AML-193 (cell line): ENCODE data around the gene DHCR24.
A peak's percentile ranks its signal among the peaks of the same experiment; 100 is the strongest.

Experiments used
- DNase-seq, 2 experiments: peaks; one replicate each; lab custom pipeline; 2025; lab: John Stamatoyannopoulos, UW

Gene DHCR24

DNA sequence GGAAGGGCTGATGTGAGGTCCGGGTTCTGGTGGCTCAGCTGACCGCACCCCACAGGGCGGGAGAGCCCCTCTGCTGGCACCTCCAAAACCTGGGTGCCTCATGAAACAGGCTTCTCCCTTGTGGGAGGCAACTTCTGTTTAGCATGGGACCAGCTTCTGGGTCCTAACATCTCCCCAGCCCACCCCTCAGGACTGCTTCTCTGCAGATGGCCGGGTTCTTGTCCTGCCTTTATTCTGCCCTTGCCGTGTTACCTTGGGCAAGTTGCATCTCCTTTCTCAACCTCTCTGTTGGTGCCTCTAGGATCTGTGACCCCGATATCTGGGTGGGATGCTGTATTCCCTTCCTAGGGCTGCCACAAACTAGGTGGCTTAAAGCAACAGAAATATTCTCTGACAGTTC, 70.9 kb downstream of the DHCR24 start:
- no peak for DNase-seq

GRCh38 chr1:54815086-54815876, 71.7 kb downstream of the DHCR24 start:
- no peak for DNase-seq

DNA sequence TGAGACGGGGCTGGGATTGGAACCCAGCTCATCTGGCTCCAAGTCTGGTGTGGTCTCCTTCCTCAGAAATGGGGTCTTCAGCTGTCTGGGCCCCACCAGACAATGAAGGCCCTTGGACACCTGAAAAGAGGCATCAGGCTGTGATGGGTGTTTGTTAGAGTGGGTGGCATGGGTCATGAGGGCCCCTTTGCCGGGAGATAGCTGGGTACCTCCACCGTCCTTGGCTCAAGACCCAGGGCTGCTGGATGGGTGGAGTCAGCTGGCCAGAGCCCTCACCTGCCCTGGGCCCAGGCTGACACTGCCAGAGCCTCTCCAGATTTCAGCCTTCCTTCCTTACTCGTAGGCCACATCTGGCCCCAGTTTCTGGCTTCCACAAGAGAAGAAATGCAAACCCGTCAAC, 72.4 kb downstream of the DHCR24 start:
- no peak for DNase-seq

DNA sequence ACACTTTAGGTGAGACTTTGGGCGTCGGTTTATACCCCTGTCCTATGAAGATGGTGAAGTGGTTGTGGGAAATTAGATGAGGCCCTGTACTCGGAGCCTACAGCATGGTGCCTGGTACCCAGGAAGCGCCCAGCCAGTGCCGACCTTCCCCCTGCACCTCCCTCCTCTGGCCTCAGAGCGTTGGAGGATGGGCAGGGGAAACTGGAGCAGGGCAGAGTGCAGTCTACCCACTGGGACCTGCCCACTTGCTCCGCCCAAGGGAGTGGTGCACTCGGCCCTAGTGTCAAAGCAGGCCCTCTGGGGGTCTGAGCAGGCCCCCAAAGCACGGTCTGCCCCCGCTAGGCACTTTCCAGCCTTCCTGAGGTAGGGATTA, 72.9 kb downstream of the DHCR24 start:
- no peak for DNase-seq

GRCh38 chr1:54813485-54814125, 73.4 kb downstream of the DHCR24 start:
- no peak for DNase-seq

- DNase-seq: no peak
Observed at GRCh38 chr1:54812801-54813484, 74.1 kb downstream of the DHCR24 start.

GRCh38 chr1:54811739-54812655, 75.0 kb downstream of the DHCR24 start:
- no peak for DNase-seq

DNA sequence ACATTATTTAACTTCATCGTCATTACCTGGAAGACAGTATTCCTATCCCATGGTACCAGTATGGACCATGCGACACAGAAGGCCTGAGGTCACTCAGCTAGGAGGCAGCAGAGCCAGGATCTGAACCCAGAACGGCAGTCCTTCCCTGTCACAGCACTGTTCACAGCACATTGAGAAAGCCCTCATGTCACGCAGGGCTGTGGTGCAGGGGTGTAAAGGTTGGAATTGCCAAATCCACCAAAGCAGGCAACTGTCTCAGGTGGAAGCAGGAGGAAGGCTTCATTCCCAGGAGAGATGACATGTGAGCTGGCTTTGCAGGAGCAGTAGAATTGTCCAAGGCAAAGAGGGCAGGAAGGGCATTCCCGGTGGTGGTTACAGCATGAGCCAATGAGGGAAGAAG, 75.9 kb downstream of the DHCR24 start:
- no peak for DNase-seq

DNA sequence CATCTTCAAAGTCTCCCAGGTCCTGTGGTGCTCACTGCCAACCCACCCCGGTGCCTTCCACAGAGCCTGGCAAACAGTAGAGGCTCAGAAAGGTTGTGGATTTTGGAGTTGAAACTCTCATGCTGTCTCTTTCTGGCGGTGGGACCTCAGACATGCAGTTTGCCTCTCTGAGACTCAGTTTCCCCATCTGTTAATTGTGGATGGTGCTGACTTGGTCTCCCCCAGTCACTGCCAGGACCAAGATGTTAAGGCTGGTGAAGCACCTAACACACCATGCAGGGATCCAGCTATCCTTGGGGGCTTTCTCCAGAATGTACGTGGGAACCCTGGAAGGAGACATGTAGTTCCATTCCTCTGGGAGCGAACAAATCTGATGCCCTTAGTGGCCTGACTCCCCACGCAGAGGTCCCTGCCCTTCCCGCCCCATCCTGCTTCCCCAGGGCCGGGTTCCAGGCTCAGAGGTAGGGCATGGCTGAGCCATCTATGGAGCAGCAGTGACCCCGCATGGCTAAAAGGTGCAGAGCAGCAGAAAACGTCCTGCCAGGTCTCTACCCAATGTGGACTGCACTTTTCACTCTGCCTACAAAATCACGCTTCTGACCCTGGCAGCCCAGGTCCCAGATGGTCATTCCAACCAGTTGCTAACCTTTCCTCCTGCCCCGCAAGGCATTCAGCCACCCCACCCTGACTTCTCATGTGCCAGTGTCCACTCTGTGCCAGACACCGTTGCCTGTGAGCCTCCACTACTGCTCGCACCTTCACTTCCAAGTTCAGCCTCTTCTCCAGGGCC, 76.6 kb downstream of the DHCR24 start:
- peak; percentile 27 to 39 for DNase-seq

GRCh38 chr1:54809496-54810074, 77.4 kb downstream of the DHCR24 start:
- no peak for DNase-seq

- no peak for DNase-seq
Observed at GRCh38 chr1:54808443-54809207, 78.4 kb downstream of the DHCR24 start.

GRCh38 chr1:54807756-54808155, 79.2 kb downstream of the DHCR24 start:
- no peak for DNase-seq

GRCh38 chr1:54806931-54807611, 79.9 kb downstream of the DHCR24 start:
- DNase-seq: no peak

DNA sequence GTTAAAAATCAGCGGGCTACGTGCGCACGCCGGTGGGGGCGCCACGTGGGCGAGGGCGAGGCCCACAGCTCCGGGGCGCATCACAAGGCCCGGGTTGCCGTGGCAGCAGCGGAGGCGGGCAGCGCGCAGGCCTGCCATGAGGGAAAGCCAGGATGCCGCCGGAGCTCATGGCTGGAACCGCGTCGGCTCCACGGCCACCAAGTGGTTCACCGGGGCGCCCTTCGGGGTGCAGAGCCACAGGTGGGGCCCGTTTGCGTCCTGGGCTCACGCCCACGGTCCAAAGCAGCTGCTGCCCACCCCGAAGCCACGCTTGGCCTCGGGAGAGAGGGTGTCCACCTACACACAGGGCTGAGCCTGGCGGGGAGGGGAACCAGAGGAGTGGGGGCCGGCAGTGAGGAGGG, 81.0 kb downstream of the DHCR24 start:
- no peak for DNase-seq

DNA sequence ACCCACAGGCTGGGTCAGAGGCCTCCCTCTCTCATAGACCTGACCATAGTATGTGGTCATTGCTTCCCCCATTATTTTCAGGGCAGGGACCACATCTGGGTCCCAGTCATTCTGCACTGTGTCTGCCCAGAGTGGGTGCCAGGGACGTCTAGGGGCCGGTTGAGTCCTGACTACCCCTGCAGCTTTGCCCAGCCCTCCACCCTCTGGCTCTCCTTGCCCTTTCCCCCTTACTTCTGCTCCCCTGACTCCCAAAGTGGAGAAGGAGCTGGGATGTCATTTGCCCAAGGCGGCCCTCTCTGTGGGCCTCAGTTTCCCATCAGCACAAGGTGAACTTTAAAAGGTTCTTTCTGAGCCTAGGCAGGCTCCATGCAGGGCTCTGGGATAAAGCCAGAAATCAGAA, 81.5 kb downstream of the DHCR24 start:
- DNase-seq: no peak

DNA sequence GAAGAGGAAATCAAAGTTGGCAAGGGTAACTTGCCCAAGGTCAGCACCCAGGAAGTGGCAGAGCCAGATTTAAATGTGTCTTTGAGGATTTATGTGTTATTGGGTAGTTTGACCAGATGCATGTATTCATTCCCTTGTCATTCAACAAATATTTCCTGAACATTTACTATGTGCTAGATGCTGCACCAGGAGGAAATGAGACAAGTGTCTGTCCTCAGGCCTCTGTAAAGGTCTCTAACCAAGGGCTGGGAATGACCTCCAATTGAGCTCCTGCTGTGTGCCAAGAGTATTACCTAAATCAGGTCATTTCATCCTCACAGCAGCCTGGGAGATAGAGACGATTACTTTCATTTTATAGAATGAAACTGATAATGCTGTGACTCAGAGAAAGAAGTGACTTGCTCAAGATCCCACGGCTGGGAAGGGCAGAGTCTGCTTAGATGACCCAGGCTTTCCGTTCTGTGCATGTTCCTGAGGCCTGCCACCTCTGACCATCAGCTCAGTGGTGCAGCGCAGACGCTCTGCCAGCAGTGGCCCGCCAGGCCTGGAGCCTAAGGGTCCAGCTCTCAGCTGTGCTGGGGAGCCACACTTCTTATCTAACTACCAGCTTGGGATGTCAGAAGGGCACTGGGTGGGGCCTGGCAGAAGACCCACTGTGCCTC, 82.4 kb downstream of the DHCR24 start:
- DNase-seq: no peak

DNA sequence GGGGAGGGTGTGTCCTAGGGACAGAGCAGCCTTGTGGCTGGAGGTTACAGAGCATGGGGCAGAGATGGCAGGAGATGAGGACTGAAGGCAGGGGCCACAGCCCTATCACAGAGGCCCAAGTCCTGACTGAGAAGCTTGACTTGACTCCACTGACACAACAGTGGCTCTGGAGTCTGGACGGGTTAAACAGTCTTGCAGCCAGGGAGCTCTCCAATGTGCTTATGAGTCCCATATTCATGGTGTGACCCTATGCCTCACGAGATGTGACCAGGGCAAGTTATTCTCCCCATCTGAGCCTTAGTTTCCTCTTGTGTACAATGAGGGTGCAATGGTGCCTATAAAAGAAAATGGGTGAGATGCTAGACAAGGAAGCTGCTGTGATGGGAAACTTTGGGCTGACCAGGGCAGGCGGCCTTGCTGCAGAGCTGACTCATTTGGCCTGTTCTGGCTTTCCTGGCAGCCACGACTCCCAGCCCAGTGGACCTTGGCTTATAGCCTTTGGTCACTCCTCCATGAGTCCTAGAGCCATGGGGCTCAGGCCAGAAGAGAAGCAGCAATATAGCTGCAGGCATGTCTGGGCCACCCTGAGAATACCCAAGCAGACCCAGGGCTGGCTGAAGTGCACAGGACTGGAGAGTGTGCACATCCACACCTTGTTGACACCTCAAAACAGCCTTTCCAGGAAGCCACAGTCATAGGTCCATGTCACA, 83.1 kb downstream of the DHCR24 start:
- DNase-seq: no peak
